Natural killer cell (primary cell): ENCODE data around the gene MAP3K8. TPM values are rescaled to one million over a fixed set of nuclear protein-coding genes. Genes with fewer than 3 reads are reported as not detected.

Experiments used
- ATAC-seq, 3 donors: fragments of 150-1000 bp in 2 of 3; fragments of 200-7000 bp in 1 of 3; cut with Tn5 transposase; 1 replicate in 1 of 3; 2 replicates in 2 of 3; pipeline ENCODE4 v1.10.0; 2021; ENCODE audit warnings: mild to moderate bottlenecking in 2 of 3, moderate library complexity in 2 of 3
- DNase-seq, 2 donors: peaks; one replicate each; pipeline versions ENCODE4 v3.0.0 to v3.0.0-alpha.2; 2013 to 2021; ENCODE audit warnings: mixed read lengths in 1 of 2
- H3K27ac ChIP-seq: one replicate; pipeline ENCODE4 v1.5.1; 2013; ENCODE audit warnings: mild to moderate bottlenecking, low read length
- H3K27me3 ChIP-seq: one replicate; pipeline ENCODE4 v1.6.1; 2013; ENCODE audit warnings: low read length; ENCODE audit not compliant: control insufficient read depth, insufficient read depth
- H3K36me3 ChIP-seq: one replicate; pipeline ENCODE4 v1.6.1; 2013; ENCODE audit warnings: low read length; ENCODE audit not compliant: control insufficient read depth, insufficient read depth
- H3K4me1 ChIP-seq: one replicate; pipeline ENCODE4 v1.6.1; 2013; ENCODE audit warnings: low read length; ENCODE audit not compliant: control insufficient read depth, insufficient read depth
- H3K4me3 ChIP-seq: one replicate; pipeline ENCODE4 v1.5.1; 2013; ENCODE audit warnings: low read length
- H3K9me3 ChIP-seq: one replicate; pipeline ENCODE4 v1.6.1; 2013; ENCODE audit warnings: low read length; ENCODE audit not compliant: control insufficient read depth, insufficient read depth
- H3K27ac Mint-ChIP-seq, 2 donors: one replicate each; pipeline ENCODE4 v1.8.0; 2022; ENCODE audit warnings: mild to moderate bottlenecking in 2 of 2, mixed read lengths in 2 of 2, moderate library complexity in 1 of 2
- H3K27me3 Mint-ChIP-seq, 2 donors: one replicate each; pipeline ENCODE4 v1.8.0; 2022; ENCODE audit warnings: low read depth in 2 of 2, mixed read lengths in 2 of 2
- H3K36me3 Mint-ChIP-seq: one replicate; pipeline ENCODE4 v1.8.0; 2022; ENCODE audit warnings: mixed read lengths
- H3K4me1 Mint-ChIP-seq, 2 donors: one replicate each; pipeline ENCODE4 v1.8.0; 2022; ENCODE audit warnings: mixed read lengths in 2 of 2
- H3K4me3 Mint-ChIP-seq: one replicate; pipeline ENCODE4 v1.8.0; 2022; ENCODE audit warnings: mild to moderate bottlenecking, moderate library complexity, mixed read lengths
- H3K9me3 Mint-ChIP-seq, 2 donors: one replicate each; pipeline ENCODE4 v1.8.0; 2022; ENCODE audit warnings: mixed read lengths in 2 of 2
- CTCF ChIP-seq: fragments of 200-600 bp; IDR thresholded peaks from one replicate; pipeline ENCODE4 v1.8.0; 2022; ENCODE audit warnings: antibody characterized with exemption
- WGBS: methylation state at CpG from one replicate; pipeline ENCODE4 v1.1.7; 2013; ENCODE audit warnings: missing lambda C conversion rate; ENCODE audit not compliant: insufficient coverage; 5-methylcytosine and 5-hydroxymethylcytosine counted together
- intact Hi-C: fragments of 100-400 bp; cut with micrococcal nuclease; formaldehyde crosslinking; loops from one replicate; pipeline ENCODE4 v1.14.2; 2022
- total RNA-seq, 4 donors: library from RNA; stranded (reverse); fragments of 120-200 nt in 1 of 4; gene quantifications; one replicate each; pipeline versions ENCODE4 v1.2.3 to v1.2.4, GENCODE V29; 2013 to 2022

MAP3K8 gene
- total RNA-seq, 3 donors from 2014 or later (not counting 1 experiment from before 2014, with no cell fraction given): 200 to 244 (median 236) TPM

- H3K9me3 Mint-ChIP-seq: no peaks in the 10 kb centered on the region
- peaks cover 78% of the 10 kb centered on the region for H3K4me1 ChIP-seq
- no peaks in the 10 kb centered on the region for H3K9me3 ChIP-seq
- no peak overlapping the region for H3K4me3 ChIP-seq
- H3K36me3 Mint-ChIP-seq: no peaks in the 10 kb centered on the region
- peak overlapping the region; percentile 32 for H3K27ac ChIP-seq
- intact Hi-C loops: loop anchor here (2.0 to 5.0 kb wide), 2 partner anchors 33 to 36 kb away; no protein-coding TSS in a partner anchor
- no peak for ATAC-seq
- WGBS: 72% methylated on average over 6 of the region's 8 CpGs
- peaks cover 74 to 85% of the 10 kb centered on the region in 2 donors for H3K4me1 Mint-ChIP-seq
- H3K27me3 ChIP-seq: no peaks in the 10 kb centered on the region
- no peak for TF ChIP-seq CTCF
- DNase-seq: no peak
- H3K36me3 ChIP-seq: no peaks in the 10 kb centered on the region
- H3K27ac Mint-ChIP-seq: peak overlapping the region; percentile 74 to 79
- peak overlapping the region; percentile 73 for H3K4me3 Mint-ChIP-seq
- no peaks in the 10 kb centered on the region for H3K27me3 Mint-ChIP-seq
Observed at GRCh38 chr10:30491204-30491915, 57.4 kb downstream of the MAP3K8 start.

DNA sequence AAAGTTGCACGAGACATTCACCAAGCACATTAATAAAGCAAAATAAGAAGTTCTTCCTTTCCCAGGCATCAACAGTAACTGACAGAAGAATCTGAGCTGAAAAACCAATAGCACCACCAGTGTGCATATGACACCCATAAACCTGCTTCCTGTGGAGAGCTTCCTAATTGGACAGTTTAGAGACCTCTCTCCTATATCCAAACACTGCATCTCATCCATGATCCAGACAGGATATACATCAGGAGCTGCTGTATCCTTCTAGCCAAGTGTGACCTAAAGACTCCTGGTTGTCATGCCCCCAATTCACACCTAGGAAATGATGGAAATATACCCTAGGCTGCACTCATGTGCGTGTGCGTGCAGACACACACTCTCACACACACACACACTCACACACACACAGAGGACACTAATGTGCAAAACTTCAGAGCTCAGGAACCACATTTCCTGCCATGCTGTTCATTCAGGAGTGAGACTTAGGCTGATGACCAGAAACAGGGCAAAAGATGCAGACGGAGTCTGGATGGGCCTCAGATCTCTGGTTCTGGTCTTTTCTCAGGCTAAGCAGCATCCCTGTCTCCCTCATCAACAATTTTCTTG is 58.0 kb downstream of the MAP3K8 start:
- no peaks in the 10 kb centered on the region for H3K27me3 Mint-ChIP-seq
- no peaks in the 10 kb centered on the region for H3K36me3 Mint-ChIP-seq
- H3K4me1 ChIP-seq: peaks cover 85% of the 10 kb centered on the region
- H3K27ac Mint-ChIP-seq: peak overlapping the region; percentile 74 to 79
- peak overlapping the region; percentile 32 for H3K27ac ChIP-seq
- no peak for TF ChIP-seq CTCF
- intact Hi-C loops: loop anchor here (2.0 to 5.0 kb wide), 2 partner anchors 33 to 35 kb away; no protein-coding TSS in a partner anchor
- no peaks in the 10 kb centered on the region for H3K9me3 ChIP-seq
- no peaks in the 10 kb centered on the region for H3K36me3 ChIP-seq
- DNase-seq (peak in 1 of 2 donors; percentile 37), ATAC-seq (peak in 2 of 3 donors; percentile 28 to 51)
- peak overlapping the region; percentile 73 for H3K4me3 Mint-ChIP-seq
- H3K27me3 ChIP-seq: no peaks in the 10 kb centered on the region
- H3K4me1 Mint-ChIP-seq: peaks cover 81 to 92% of the 10 kb centered on the region in 2 donors
- no peaks in the 10 kb centered on the region for H3K9me3 Mint-ChIP-seq
- H3K4me3 ChIP-seq: no peak overlapping the region
- 19% methylated on average over 4 of the region's 4 CpGs for WGBS

GRCh38 chr10:30493609-30494530 is 59.9 kb downstream of the MAP3K8 start:
- Mint-ChIP-seq H3K36me3 (no peaks in the 10 kb centered on the region), H3K27ac (peak overlapping the region; percentile 74 to 79), H3K4me3 (peak overlapping the region; percentile 71), H3K9me3 (no peaks in the 10 kb centered on the region), H3K4me1 (peaks cover 85 to 96% of the 10 kb centered on the region in 2 donors), H3K27me3 (no peaks in the 10 kb centered on the region)
- WGBS: 51% methylated on average over 10 of the region's 11 CpGs
- Histone ChIP-seq H3K4me1 (peaks cover 89% of the 10 kb centered on the region), H3K36me3 (no peaks in the 10 kb centered on the region), H3K9me3 (no peaks in the 10 kb centered on the region), H3K27me3 (no peaks in the 10 kb centered on the region), H3K27ac (peak overlapping the region; percentile 24), H3K4me3 (no peak overlapping the region)
- ATAC-seq: peak; percentile 45 to 77 (median 53)
- TF ChIP-seq CTCF: no peak
- intact Hi-C loops: loop anchor here (5.0 kb wide), 1 partner anchor 33 kb away; no protein-coding TSS in a partner anchor
- DNase-seq: peak; percentile 21 to 27
